ENCODE results near the gene STAT6. TPM values are rescaled to one million over a fixed set of nuclear protein-coding genes. Genes with fewer than 3 reads are reported as not detected.

STAT6 gene
- total and polyA plus RNA-seq, 2 donors (not counting 3 experiments of a cell fraction or from before 2014, with no cell fraction given): 136 to 147 TPM

GRCh38 chr12:57090490-57090889, 20.7 kb downstream of the STAT6 start:
- H3K36me3 ChIP-seq (ENCODE audit: control insufficient read depth in 2 of 2, extremely low read depth in 1 of 2, insufficient read depth in 2 of 2, low read length in 2 of 2): peaks cover 0 to 26% of the 10 kb centered on the region in 2 experiments
- H3K9me3 ChIP-seq (replicated peaks; ENCODE audit: control insufficient read depth, insufficient read depth, low read length): no peaks in the 10 kb centered on the region
- ChIA-PET POLR2A (no interaction called here), CTCF (interaction anchor here (0.9 to 14.4 kb wide), 7 partner anchors 11 to 92 kb away, joined by 3 to 158 read pairs (median 4); partner anchors contain the start of genes NEMP1 and STAT6)
- H3K4me2 ChIP-seq (ENCODE audit: insufficient read depth, low read length): peak overlapping the region; percentile 33
- intact Hi-C loops (cut with micrococcal nuclease) (no loop called here), dilution Hi-C loops (cut with MboI; ENCODE audit: extremely low pct_ligation_motif_present, low sequenced_read_pairs) (no loop called here)
- no peaks in the 10 kb centered on the region for H3K27me3 ChIP-seq (ENCODE audit: control insufficient read depth in 2 of 2, insufficient read depth in 2 of 2, low read length in 2 of 2)
- no peak overlapping the region for H3K27ac ChIP-seq (ENCODE audit: insufficient read depth, low read depth, low read length)
- FAIRE-seq (no peak), DNase-seq (ENCODE audit: low read depth, low spot score) (no peak)
- no peaks in the 10 kb centered on the region for H3K9me1 ChIP-seq (replicated peaks; ENCODE audit: control insufficient read depth, extremely low read depth, insufficient read depth, low read length)
- peaks cover 16% of the 10 kb centered on the region for H3K79me2 ChIP-seq (ENCODE audit: control insufficient read depth, insufficient read depth, low read length)
- no TSS peak for BruUV-seq (replicated peaks)
- H2AFZ ChIP-seq (ENCODE audit: low read depth, low read length): no peak overlapping the region
- TF ChIP-seq EZH2 (IDR thresholded peaks at IDR 0.05; ENCODE audit: borderline replicate concordance, low read depth, low read length, severe bottlenecking) (no peak), POLR2A (IDR thresholded peaks at IDR 0.05; ENCODE audit: low read depth, low read length) (no peak), MAX (IDR thresholded peaks at IDR 0.05; ENCODE audit: insufficient read depth, insufficient read length) (no peak), FOS (IDR thresholded peaks at IDR 0.05; ENCODE audit: borderline replicate concordance, insufficient read depth, low read length) (no peak), MYC (IDR thresholded peaks at IDR 0.05; ENCODE audit: low read depth, low read length) (no peak), JUN (IDR thresholded peaks at IDR 0.05; ENCODE audit: borderline replicate concordance, insufficient read depth, insufficient read length, low read depth) (no peak), GATA2 (IDR thresholded peaks at IDR 0.05; ENCODE audit: insufficient read depth, insufficient read length, low read depth, low read length) (no peak), POLR2AphosphoS5 (IDR thresholded peaks at IDR 0.05; ENCODE audit: insufficient read depth, low read depth, low read length) (no peak)
- TF ChIP-seq, protein P1, sequence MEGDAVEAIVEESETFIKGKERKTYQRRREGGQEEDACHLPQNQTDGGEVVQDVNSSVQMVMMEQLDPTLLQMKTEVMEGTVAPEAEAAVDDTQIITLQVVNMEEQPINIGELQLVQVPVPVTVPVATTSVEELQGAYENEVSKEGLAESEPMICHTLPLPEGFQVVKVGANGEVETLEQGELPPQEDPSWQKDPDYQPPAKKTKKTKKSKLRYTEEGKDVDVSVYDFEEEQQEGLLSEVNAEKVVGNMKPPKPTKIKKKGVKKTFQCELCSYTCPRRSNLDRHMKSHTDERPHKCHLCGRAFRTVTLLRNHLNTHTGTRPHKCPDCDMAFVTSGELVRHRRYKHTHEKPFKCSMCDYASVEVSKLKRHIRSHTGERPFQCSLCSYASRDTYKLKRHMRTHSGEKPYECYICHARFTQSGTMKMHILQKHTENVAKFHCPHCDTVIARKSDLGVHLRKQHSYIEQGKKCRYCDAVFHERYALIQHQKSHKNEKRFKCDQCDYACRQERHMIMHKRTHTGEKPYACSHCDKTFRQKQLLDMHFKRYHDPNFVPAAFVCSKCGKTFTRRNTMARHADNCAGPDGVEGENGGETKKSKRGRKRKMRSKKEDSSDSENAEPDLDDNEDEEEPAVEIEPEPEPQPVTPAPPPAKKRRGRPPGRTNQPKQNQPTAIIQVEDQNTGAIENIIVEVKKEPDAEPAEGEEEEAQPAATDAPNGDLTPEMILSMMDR (IDR thresholded peaks at IDR 0.05; ENCODE audit: extremely low read depth in 1 of 2, insufficient read depth in 1 of 2, low read depth in 1 of 2, low read length in 2 of 2): no peak
- H4K20me1 ChIP-seq (replicated peaks; ENCODE audit: control insufficient read depth, extremely low read depth, insufficient read depth, low read length): no peaks in the 10 kb centered on the region
- H3K4me3 ChIP-seq (replicated peaks in 1 of 3; ENCODE audit: insufficient read depth in 1 of 3, low read depth in 1 of 3, low read length in 3 of 3): peak overlapping the region in 2 of 3 experiments; percentile 21 to 86
- H3K4me1 ChIP-seq (ENCODE audit: control insufficient read depth, extremely low read depth, insufficient read depth, low read length): peaks cover 20% of the 10 kb centered on the region
- H3K9ac ChIP-seq (replicated peaks; ENCODE audit: extremely low read depth, insufficient read depth, low read length): no peak overlapping the region

All from endothelial cell of umbilical vein (primary cell).